Panc1 (cell line): ENCODE results near the gene SATB1. TPM values are rescaled to one million over a fixed set of nuclear protein-coding genes. Genes with fewer than 3 reads are reported as not detected.

Experiments
- ATAC-seq: fragments of 200-7000 bp; cut with Tn5 transposase; 2 replicates; pipeline ENCODE4 v1.9.1; 2020; ENCODE audit warnings: mild to moderate bottlenecking, moderate library complexity
- BruUV-seq: library from RNA; stranded (reverse); fragments of 400-500 nt; replicated peaks from 2 replicates; lab custom pipeline; 2021; lab: Mats Ljungman, UMichigan
- CTCF ChIA-PET: fragments of 300-600 bp; sonication (Branson Sonifier 250); formaldehyde crosslinking; loops from one replicate; lab custom pipeline; 2022; ENCODE audit warnings: antibody characterized with exemption; lab: Charles Lee
- POLR2A ChIA-PET: fragments of 300-600 bp; sonication (Branson Sonifier 250); formaldehyde crosslinking; loops from one replicate; lab custom pipeline; 2022; ENCODE audit warnings: antibody characterized with exemption; lab: Charles Lee
- DNase-seq: peaks from one replicate; pipeline ENCODE4 v3.0.0-alpha.2; 2010; ENCODE audit warnings: low read depth, low spot score
- H3K27ac ChIP-seq: 2 replicates; pipeline ENCODE4 v1.5.1; 2011; ENCODE audit warnings: mild to moderate bottlenecking, low read length, inconsistent platforms
- H3K27me3 ChIP-seq: fragments of 200-500 bp; sonication (Bioruptor generic); 2 replicates; pipeline ENCODE4 v1.6.0; 2014; ENCODE audit warnings: low read length, inconsistent platforms; ENCODE audit not compliant: control insufficient read depth, insufficient read depth
- H3K36me3 ChIP-seq: fragments of 200-500 bp; sonication (Bioruptor generic); 2 replicates; pipeline ENCODE4 v1.5.1; 2014; ENCODE audit warnings: inconsistent platforms, mild to moderate bottlenecking, low read length, moderate library complexity; ENCODE audit not compliant: control insufficient read depth, insufficient read depth
- H3K4me1 ChIP-seq: 2 replicates; pipeline ENCODE4 v1.5.1; 2011; ENCODE audit warnings: inconsistent platforms, mild to moderate bottlenecking, low read length, moderate library complexity; ENCODE audit not compliant: control insufficient read depth, insufficient read depth
- H3K4me3 ChIP-seq, 2 experiments: 2 replicates each; pipeline ENCODE4 v1.5.1; 2011 to 2012; ENCODE audit warnings: low read depth in 2 of 2, low read length in 2 of 2, mild to moderate bottlenecking in 2 of 2, inconsistent platforms in 1 of 2, moderate library complexity in 1 of 2
- H3K9me3 ChIP-seq: fragments of 200-500 bp; sonication (Bioruptor generic); 2 replicates; pipeline ENCODE4 v1.5.1; 2014; ENCODE audit warnings: low read depth, mild to moderate bottlenecking, inconsistent platforms, low read length, moderate library complexity; ENCODE audit not compliant: control insufficient read depth, insufficient read depth
- CTCF ChIP-seq: fragments of 450-650 bp; IDR thresholded peaks from 2 replicates; pipeline ENCODE4 v1.5.1; 2017; ENCODE audit warnings: mild to moderate bottlenecking
- POLR2AphosphoS5 ChIP-seq: IDR thresholded peaks from 2 replicates; pipeline ENCODE4 v1.6.1; 2012; ENCODE audit warnings: mild to moderate bottlenecking, low read depth, low read length, moderate library complexity
- REST ChIP-seq, 2 experiments: IDR thresholded peaks; 2 replicates each; pipeline ENCODE4 v1.6.1; 2011 to 2012; ENCODE audit warnings: low read depth in 2 of 2, control low read depth in 1 of 2, low read length in 1 of 2, mild to moderate bottlenecking in 1 of 2, moderate library complexity in 1 of 2; ENCODE audit not compliant: insufficient read depth in 1 of 2
- SIN3A ChIP-seq: IDR thresholded peaks from 2 replicates; pipeline ENCODE4 v1.6.1; 2012; ENCODE audit warnings: low read depth, mild to moderate bottlenecking, low read length, moderate library complexity, borderline replicate concordance; ENCODE audit not compliant: insufficient read depth
- TCF7L2 ChIP-seq: IDR thresholded peaks from 2 replicates; pipeline ENCODE4 v1.6.1; 2011; ENCODE audit warnings: mild to moderate bottlenecking, low read depth, low read length, inconsistent platforms
- in situ Hi-C: cut with HindIII; loops from 2 replicates; pipeline ENCODE4 v1.10.0; 2016; ENCODE audit warnings: low sequenced_read_pairs, low pct_unique_long_range_greater_than_20kb
- intact Hi-C: fragments of 100-400 bp; cut with micrococcal nuclease; formaldehyde crosslinking; loops from one replicate; pipeline ENCODE4 v1.10.0; 2022; ENCODE audit not compliant: unreplicated experiment
- total RNA-seq: library from RNA; stranded (reverse); gene quantifications from one replicate; pipeline ENCODE4 v1.2.1, GENCODE V29; 2021; ENCODE audit not compliant: unreplicated experiment

The SATB1 gene
- total RNA-seq, 1 experiment from 2014 or later, result 0.31 TPM

DNA sequence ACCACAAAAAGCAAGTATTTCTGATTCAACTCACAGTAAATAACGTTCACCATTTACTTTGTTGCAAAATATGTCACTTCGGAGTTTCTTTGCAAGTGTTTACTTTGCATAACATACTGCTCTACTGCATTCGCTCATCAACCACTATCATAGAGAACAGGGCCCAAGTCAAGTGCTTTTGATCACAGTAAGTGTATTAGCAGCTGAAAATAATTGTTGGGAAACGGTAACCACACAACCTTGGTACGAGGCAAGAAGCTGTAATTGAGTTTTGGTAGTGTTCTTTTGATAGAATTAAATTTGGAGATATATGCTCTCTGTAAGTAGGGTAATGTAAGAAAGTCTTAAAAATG is 80.1 kb downstream of the SATB1 start:
- ChIA-PET POLR2A (no interaction called here), CTCF (no interaction called here)
- TF ChIP-seq CTCF (no peak), SIN3A (no peak), TCF7L2 (no peak), REST (IDR thresholded peaks at IDR 0.05; ENCODE audit: insufficient read depth in 1 of 2, low read depth in 2 of 2, low read length in 1 of 2) (no peak), POLR2AphosphoS5 (no peak)
- H3K27ac ChIP-seq, result no peak overlapping the region
- ATAC-seq (no peak), DNase-seq (no peak)
- H3K4me1 ChIP-seq, result no peaks in the 10 kb centered on the region
- H3K4me3 ChIP-seq, result no peak overlapping the region
- intact Hi-C loops (no loop called here), in situ Hi-C loops (no loop called here)
- H3K9me3 ChIP-seq, result no peaks in the 10 kb centered on the region
- no TSS peak for BruUV-seq
- no peaks in the 10 kb centered on the region for H3K27me3 ChIP-seq
- H3K36me3 ChIP-seq, result no peaks in the 10 kb centered on the region

DNA sequence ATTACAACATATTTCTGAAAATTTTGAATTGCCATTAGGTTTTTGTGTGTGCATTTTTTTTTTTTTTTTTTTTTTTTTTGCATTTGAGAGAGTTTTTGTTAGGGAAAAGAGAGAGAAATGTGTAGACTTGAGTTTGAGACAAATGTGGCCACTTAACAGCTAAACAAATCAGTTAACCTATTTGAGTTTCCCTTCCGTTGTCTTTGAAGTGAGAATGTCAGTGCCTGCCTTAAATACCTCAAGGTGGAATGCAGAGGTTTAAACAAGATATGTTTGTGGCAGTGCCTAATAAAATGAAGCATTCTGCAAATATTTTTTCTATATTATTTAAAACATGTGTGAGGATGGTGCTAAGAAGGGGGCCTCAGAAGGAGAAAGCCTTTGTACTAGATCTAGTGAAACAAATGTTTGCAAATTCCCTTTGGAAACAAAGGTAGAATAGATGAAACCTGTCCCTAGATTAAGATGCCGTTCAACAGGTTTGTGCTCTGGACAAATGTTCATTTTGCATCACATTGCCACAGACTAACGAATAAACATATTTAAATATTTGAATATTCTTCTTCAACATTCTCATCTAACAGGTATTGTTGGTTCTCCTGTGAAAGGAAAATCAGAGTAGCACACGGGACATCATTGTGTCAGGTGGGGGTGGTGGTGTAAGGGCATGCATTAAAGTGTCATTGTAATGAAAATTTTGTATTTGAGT is 80.7 kb downstream of the SATB1 start:
- ATAC-seq (no peak), DNase-seq (no peak)
- in situ Hi-C loops (no loop called here), intact Hi-C loops (no loop called here)
- Histone ChIP-seq H3K4me3 (no peak overlapping the region), H3K36me3 (no peaks in the 10 kb centered on the region), H3K27ac (no peak overlapping the region), H3K27me3 (no peaks in the 10 kb centered on the region), H3K9me3 (no peaks in the 10 kb centered on the region), H3K4me1 (no peaks in the 10 kb centered on the region)
- ChIA-PET CTCF (no interaction called here), POLR2A (no interaction called here)
- TF ChIP-seq CTCF (no peak), TCF7L2 (no peak), REST (IDR thresholded peaks at IDR 0.05; ENCODE audit: insufficient read depth in 1 of 2, low read depth in 2 of 2, low read length in 1 of 2) (no peak), SIN3A (no peak), POLR2AphosphoS5 (no peak)
- no TSS peak for BruUV-seq
